GM21360 (cell line): ENCODE measurements around the gene ACTG2.
"Not testable (repeated sequence)": the region's sequence is repeated elsewhere in the genome, so short reads cannot be mapped to it uniquely, and the experiment has no call there.

Experiments used
- ATAC-seq: cut with Tn5 transposase; IDR thresholded peaks from one replicate; pipeline ENCODE4 v1.9.1; 2021; ENCODE audit warnings: mild to moderate bottlenecking, moderate library complexity; ENCODE audit not compliant: unreplicated experiment

The ACTG2 gene

DNA sequence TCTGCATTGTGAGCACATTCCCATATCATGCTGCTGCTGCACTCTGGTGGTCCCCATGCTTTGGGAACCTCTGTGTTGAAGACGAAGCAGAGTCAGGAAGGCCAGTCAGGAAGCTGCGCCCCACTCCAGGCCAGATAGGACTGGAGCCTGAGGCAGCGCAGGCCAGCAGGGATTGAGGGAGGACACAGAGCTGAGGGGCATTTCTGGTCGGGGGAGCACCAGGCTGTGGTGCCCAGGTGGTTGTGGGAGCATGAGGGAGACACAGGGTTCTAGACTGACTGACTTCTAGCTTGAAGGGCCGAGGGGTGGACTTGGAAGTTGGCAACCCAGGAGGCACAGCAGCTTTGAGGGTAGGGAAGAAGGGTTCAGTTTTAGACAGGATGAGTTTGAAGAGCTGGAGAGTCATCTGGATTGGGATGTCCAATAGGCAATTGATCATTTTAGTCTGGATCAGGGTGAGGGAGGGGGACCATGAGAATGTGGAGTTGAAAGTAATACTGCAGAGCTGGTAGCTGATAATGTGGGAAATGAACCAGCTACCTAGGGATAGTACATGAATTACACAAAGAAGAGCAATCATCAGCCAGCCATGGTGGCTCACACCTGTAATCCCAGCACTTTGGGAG lies 1.4 kb upstream of the ACTG2 start:
- no peak for ATAC-seq

DNA sequence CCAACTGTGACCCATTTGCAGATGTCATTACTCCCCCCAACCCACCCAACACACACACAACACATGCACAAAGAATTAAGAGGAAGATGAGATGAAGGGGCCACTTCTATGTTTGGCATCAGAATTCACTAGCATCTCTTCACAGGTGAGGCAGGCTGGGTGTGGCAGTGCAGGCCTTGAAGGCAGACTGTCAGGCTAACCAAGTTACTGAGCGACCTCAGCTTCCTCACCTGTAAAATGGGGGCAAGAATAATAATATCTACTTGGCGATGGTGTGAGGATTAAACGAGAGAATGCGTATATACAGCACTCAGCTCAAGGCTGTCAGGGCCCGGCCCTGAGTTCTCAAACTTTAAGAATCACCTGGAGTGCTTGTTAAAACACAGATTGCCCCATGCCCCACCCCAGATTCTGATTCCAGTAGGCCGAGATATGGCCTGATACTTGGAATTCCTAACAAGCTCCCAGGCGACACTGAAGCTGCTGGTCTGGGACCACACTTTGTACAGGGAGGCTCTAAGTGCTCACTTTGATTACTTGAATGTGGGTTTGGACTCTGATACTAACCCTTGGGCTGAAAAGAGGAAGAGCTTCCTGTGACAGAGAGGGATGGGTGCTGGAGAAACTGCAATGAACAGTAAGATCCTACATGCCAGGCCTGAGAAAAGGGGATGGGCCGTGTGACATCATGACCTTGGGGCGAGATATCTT lies 1.1 kb downstream of the ACTG2 start:
- no peak for ATAC-seq

DNA sequence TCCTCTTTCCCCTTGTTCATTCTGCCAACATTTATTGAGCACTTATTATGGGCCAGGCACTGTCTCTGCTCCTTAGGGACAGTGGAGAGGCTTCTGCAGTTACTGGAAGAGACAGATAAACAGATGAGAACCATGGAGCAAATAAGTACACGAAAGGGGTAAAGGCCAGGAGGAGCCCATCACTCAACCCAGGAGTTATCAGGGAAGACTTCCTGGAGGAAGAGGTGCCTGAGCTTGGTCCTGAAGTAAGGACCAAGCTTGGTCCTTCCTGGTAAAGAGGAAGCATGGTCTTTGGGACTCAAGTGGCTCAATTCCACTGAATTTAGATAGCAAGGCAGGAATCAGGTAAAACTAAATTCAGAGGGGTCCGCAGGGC lies 1.7 kb downstream of the ACTG2 start:
- ATAC-seq = no peak

DNA sequence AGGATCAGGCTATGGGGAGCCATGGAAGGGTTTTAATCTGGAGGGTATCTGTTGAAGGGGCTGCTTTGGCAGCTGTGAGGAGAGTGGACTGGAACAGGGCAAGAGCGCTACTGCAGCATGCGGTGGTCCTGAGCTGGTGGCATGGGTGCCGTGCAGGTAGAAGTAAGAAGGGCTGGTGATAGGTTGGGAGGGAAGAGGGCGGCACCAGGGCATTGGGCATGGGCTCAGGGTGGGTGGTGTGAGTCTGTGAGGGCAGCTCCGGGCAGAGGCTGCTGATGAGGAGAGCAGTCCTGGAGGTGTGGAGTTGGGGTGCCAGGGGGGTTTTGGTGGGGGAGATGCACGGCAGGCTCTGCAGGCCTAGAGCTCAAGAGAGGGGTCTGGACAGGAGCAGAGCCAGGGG lies 2.1 kb downstream of the ACTG2 start:
- ATAC-seq = no peak

DNA sequence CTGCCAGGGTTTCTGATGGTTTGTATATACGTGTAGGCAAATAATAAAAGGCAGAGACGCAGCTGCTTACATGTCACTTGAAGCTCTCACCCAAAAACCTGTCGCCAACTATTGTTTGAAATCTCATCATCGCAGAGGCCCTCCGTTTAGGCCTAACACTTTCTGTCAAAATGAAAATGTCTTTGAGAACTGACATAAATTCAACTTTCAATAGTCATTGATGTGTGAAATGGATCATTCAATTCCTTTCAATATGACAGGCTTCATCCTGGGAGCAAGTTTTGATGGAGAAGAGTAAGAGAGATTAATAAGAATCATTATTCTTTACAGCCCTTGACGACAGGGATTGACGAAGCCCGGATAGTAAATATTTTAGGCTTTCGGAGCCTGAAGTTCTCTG lies 2.7 kb downstream of the ACTG2 start:
- no peak for ATAC-seq

DNA sequence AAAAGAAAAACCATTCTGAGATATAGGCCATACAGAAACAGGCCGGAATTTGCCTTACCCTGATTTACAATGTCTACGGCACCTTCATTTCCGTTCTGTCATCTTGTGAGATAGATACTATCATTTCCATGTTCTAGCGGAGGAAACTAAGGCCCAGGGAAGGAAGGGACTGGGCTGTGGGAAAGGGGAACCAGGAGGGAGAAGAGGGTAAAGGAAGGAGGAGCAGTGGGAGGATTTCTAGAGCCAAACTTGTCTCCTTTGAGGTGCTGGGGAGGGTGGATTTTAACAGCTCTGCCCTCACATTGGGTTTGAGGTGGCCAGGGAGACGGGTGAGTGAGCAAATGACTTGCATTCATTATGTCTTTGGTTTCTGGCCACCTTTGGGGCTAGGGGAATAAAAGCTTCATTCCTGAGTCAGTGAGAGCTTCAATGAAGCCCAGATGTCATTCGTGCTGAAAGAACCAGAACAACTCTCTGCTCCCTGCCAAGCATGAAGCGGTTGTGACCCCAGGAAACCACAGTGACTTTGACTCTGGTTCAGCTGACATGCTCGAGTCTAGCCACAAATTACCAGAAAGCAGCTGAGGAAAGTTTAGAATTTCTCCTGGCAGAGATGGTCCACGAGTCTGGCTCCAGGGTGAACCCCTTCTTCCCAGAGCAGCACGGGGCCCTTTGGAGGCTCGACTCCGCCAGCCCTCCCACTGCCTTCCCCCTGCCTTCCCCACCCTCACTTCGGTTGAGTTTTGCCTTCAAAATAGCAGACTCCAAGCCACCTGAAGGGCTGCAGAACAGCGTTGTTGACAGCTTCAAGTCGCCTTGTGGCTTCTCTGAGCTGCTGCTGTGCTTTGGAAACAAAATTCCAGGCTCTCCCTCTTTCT lies 3.8 kb downstream of the ACTG2 start:
- no peak for ATAC-seq

DNA sequence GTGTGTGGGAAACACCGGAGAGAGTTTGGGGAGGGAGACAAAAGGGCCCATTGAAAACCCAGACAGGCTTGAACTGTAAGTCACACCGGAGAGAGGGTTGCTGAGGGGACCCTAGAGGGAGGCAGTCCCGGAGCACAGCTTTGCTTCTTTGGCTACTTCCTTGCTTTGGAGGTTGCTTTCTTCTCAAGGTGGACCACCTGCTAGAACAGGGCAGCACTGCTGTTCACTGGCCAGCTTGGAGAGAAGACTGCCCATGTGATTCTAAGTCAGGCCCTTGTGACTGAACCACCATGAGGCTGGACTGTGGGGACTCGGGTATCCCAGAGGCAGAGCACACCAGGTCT lies 4.4 kb downstream of the ACTG2 start:
- ATAC-seq = no peak

DNA sequence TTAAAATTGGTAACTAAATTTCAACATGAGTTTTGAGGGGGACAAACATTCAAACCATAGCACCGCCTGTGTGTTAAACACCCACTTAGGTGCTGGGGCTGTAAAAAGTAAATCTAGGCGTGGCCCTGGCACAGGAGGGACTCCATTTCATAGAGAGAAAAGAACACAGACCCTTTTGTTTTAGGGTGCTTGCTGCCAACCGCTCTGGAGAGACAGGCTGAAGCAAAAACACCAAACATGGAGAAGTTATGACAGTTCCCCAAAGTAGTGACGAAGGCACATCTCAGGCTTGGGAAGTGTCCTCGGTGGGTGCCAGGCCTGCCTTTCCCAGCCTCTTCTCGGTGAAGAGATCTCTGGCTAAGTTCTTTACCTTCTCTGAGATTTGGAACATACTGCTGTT lies 5.1 kb downstream of the ACTG2 start:
- ATAC-seq = no peak

DNA sequence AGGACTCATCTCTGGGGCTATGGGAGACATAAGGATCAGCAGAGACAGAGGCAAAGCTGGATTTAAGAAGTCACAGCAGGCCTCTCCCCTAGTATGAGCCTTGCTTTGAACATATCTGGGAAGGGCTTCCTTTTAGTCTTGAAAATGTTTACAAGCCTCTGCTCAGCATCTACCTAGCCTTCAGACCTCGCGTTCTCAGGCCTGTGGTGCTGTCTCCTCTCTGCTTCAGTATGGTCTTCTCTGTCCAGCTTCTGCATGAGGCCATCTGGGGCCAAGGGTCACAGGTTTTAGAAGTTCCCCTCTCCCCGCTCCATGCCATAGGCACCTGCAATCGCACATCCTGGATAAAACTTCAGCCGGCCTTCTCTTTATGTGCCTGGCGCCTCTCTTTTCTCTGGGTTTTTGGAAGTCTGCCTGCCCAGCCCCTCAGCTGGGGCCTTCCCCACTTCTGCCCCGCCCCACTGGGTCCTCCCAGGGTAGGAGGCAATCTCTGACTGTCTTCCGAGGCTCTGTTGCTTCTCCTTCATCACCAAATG lies 7.1 kb downstream of the ACTG2 start:
- no peak for ATAC-seq

DNA sequence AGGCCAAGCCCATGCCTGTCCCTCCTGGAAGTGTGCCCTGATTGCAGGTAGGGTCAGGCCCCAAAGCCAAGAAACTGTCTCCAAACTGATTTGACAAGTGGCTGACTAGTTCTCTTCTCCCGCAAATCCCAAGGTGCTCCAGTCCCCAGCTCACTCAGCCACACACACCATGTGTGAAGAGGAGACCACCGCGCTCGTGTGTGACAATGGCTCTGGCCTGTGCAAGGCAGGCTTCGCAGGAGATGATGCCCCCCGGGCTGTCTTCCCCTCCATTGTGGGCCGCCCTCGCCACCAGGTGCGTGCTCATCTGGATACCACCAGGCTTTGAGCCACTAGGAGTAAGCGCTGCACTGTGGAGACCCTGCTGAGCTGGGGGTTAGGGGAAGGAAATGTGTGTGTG lies 8.3 kb downstream of the ACTG2 start:
- no peak for ATAC-seq

DNA sequence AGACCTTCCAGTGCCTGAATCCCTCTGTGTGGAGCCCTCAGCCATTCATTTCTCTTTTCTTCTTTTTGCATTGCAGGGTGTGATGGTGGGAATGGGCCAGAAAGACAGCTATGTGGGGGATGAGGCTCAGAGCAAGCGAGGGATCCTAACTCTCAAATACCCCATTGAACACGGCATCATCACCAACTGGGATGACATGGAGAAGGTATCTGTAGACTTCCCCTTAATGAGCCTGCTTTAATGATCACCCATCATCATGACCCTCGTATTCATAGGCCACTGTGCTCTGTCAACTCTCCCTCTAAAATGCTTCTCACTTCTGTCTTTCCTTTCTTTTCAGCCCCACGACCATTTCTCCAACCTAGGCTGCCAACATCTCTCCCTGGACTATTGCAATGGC lies 9.5 kb downstream of the ACTG2 start:
- no peak for ATAC-seq

DNA sequence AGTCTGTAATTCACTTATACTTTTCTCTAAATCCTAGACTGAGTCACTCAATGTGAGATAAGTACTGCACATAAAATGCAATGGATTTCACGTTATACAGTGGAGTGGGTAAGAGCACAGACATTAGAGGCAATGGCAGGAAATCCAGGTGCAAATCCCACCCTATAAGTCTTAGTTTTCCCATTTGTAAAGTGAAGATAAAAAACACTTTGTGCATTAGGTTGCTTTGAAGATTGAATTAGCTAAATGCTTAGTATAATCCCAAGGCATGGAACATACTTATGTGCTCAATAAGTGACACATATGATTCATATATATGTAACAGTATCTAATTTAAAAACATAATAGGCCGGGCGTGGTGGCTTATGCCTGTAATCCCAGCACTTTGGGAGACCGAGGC lies 10.5 kb downstream of the ACTG2 start:
- ATAC-seq = no peak

DNA sequence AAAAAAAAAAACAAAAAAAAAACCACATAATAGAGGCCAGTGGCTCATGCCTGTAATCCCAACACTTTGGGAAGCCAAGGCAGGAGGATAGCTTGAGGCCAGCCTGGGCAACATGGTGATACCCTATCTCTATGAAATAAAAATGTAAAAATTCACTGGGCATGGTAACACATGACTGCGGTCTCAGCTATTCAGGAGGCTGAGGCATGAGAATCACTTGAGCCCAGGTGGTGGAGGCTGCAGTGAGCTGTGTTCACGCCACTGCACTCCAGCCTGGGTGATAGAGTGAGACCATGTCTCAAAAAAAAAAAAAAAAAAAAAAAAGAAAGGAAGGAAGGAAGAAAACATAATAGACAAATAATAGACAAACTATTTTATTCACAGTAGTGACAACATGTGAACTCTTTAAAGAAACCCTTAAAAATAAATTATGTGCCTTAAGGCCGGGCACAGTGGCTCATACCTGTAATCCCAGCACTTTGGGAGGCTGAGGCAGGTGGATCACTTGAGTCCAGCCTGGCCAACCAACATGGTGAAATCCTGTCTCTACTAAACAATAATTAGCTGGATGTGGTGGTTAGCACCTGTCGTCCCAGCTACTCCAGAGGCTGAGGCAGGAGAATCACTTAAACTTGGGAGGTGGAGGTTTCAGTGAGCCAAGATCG lies 11.3 kb downstream of the ACTG2 start:
- not testable (repeated sequence) for ATAC-seq

DNA sequence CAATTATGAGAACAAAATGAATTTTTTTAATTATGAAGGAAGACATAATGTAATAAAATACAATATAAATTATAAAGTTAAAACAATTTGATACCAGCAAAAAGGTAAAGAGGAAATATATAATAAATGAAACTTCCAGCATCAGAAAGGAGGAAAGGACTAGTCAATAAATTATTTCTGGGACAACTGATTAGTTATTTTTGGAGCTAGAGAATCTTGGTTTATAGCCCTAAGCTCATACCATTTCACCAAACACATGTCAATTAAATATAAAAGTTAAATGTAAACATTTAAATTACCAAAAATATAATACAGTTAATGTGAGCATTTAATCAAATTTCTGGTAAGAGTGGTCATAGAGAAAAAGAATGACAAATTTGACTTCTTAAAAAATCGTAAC lies 12.1 kb downstream of the ACTG2 start:
- no peak for ATAC-seq

DNA sequence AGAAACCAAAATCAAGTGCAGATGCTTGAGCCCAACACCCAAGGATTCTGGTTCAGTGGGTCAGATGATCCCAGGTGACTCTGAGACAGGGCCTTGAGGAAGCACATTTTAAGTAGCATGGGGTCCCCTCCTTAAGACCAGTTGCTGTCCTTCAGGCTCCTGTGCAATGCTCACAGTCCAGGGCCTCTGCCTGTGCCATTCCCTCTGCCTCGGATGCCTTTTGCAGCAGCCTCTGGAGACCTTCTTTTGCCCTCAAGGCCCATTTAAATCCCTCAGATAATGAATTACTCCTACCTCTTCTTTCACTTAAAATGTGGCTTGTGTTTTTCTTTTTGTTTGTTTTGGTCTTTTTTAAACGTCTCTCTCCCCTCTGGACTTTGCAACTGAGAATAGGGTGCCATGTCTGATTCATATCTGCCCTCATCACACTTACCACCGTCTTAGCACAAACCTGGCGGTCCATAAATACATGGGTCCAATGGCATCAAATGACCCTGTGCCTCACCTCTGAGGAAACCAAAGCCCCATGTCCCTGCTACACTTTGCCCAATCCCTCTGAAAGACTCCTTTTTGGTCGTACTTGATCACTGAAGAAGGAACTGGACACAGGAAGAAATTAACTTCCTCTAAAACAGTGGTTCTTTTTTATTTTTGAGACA lies 14.2 kb downstream of the ACTG2 start:
- ATAC-seq = no peak

DNA sequence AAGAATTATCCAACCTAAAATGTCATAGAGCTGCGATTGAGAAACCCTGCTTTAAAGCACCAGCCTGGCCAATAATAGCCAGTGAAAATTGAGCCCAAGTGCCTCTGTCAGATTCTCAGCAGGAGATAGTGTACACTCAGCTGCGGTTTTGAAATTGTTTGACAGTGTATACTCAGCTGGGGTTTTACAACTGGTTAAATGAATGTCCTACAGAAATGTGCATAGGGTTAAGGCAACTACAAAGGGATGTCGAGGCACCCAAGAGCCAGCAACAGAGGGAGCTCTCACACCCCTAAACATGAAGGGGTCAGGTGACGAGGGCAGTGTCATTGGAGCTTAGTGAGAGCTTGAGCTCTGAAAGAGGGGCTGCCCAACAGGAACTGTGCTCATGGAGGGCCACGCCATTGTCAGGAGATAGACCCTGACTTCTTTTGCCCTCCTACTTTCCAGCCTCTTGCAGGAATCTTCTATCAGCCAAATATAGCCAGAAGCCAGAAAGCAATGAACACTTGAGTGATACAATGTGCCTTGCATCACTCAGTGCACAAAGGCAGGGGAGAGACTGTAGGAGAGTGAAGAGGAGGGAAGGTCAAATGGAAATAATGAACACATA lies 15.1 kb downstream of the ACTG2 start:
- no peak for ATAC-seq

DNA sequence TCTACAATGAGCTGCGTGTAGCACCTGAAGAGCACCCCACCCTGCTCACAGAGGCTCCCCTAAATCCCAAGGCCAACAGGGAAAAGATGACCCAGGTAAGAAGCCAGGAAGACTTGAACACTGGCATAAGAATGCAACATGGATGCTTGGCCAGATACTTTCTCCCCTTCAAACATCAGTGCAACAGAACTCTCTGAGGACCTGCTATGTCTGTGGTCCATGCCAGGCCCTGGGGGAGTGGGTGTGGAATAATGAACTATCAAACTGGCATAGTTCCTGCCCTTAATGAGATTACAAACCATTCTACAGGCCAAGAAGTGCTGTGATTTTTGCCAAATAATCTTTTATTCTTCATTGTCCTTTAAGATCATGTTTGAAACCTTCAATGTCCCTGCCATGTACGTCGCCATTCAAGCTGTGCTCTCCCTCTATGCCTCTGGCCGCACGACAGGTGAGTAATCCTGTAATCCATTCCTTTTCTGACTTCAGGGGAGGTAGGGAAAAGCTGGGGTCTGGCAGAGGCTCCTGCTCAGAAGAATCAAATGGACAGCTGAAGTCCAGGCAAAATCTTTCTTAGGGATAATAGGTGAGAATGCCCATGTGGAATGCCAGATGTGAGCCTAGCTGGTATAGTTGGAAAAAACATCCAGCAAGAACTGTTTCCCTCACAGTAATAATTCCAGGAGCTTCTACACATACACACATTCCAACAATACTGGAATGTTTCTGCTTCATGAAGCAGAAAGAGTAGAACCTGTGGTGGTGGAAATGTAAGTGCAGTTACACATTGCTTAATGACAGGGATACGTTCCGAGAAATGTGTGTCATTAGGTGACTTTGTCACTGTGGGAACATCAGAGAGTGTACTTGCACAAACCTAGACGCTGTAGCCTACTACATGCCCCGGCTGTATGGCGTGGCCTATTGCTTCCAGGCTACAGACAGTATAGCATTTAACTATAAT lies 16.2 kb downstream of the ACTG2 start:
- ATAC-seq = no peak

DNA sequence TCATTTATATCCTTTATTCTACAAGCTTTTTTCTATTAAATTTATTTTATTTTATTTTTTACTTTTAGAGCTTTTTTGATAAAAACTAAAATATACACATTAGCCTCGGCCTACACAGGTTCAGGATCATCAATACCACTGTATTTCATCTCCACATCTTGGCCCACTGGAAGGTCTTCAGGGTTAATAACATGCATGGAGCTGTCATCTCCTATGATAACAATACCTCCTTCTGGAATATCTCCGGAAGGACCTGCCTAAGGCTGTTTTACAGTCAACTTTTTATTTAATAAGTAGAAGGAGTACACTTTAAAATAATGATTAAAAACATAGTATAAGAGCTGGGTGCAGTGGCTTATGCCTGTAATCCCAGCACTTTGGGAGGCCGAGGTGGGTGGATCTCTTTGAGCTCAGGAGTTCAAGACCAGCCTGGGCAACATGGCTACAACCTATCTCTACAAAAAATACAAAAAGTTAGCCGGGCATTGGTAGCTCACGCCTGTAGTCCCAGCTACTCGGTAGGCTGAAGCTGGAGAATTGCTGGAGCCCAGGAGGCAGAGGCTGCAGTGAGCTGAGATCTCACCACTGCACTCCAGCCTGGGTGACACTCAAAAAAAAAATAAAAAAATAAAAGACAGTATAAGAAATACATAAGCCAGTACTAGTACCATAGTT lies 18.2 kb downstream of the ACTG2 start:
- ATAC-seq = no peak
